Neutrophil (primary cell): Measurements from ENCODE around the gene TTC33.

Experiments
- H3K27ac ChIP-seq: fragments of 200-600 bp; sonication (generic); 2 replicates; pipeline ENCODE4 v1.5.1; 2016; ENCODE audit warnings: mild to moderate bottlenecking, moderate library complexity
- H3K27me3 ChIP-seq: fragments of 200-600 bp; sonication (generic); 2 replicates; pipeline ENCODE4 v1.6.0; 2016; ENCODE audit warnings: mild to moderate bottlenecking
- H3K36me3 ChIP-seq: fragments of 200-600 bp; sonication (generic); 2 replicates; pipeline ENCODE4 v1.5.1; 2017
- H3K4me1 ChIP-seq, 2 experiments: fragments of 200-600 bp in 1 of 2; sonication (generic) in 1 of 2; 1 replicate in 1 of 2; 2 replicates in 1 of 2; pipeline versions ENCODE4 v1.5.1 to v1.6.1; 2013 to 2016; ENCODE audit warnings: low read depth in 1 of 2, low read length in 1 of 2, mild to moderate bottlenecking in 1 of 2, moderate library complexity in 1 of 2; ENCODE audit not compliant: control insufficient read depth in 1 of 2, insufficient read depth in 1 of 2
- H3K4me3 ChIP-seq, 2 experiments: fragments of 200-600 bp in 1 of 2; sonication (generic) in 1 of 2; 1 replicate in 1 of 2; 2 replicates in 1 of 2; pipeline ENCODE4 v1.5.1; 2013 to 2016; ENCODE audit warnings: low read depth in 1 of 2, low read length in 1 of 2, mild to moderate bottlenecking in 1 of 2, moderate library complexity in 1 of 2
- H3K9me3 ChIP-seq: fragments of 200-600 bp; sonication (generic); 2 replicates; pipeline ENCODE4 v1.5.1; 2016
- CTCF ChIP-seq: fragments of 200-600 bp; sonication (generic); IDR thresholded peaks from 2 replicates; pipeline ENCODE4 v1.5.1; 2016; ENCODE audit warnings: antibody characterized with exemption

Gene TTC33

GRCh38 chr5:40634593-40634992 is 121.2 kb downstream of the TTC33 start:
- Histone ChIP-seq H3K36me3 (no peaks in the 10 kb centered on the region), H3K27me3 (no peaks in the 10 kb centered on the region), H3K27ac (no peak overlapping the region), H3K4me1 (peaks cover 3 to 6% of the 10 kb centered on the region in 2 experiments), H3K4me3 (no peak overlapping the region), H3K9me3 (no peaks in the 10 kb centered on the region)
- no peak for TF ChIP-seq CTCF

- Histone ChIP-seq H3K27me3 (no peaks in the 10 kb centered on the region), H3K36me3 (no peaks in the 10 kb centered on the region), H3K4me3 (no peak overlapping the region), H3K27ac (no peak overlapping the region), H3K9me3 (no peaks in the 10 kb centered on the region), H3K4me1 (peaks cover 3 to 8% of the 10 kb centered on the region in 2 experiments)
- no peak for TF ChIP-seq CTCF
Observed at GRCh38 chr5:40634154-40634553, 121.6 kb downstream of the TTC33 start.

DNA sequence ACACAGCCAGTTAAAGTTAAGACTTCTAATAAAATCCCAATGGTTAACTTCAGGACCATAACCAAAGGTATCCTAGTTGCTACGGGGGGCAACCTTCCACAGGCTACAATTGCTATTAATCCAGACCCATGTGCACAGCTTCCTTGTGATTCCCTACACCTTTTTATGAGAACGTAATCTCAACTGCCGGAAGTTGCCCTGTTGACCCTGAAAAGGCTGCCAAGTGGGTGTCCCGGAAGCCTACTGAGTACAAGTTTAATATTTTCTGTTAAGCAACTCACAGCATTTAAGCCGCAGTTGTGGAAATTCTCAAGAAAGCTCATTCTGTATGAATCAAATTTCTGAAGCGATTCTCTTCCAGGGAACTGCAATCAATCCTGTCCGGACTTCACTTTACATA is 124.5 kb downstream of the TTC33 start:
- Histone ChIP-seq H3K4me1 (peaks cover 18 to 27% of the 10 kb centered on the region in 2 experiments), H3K27me3 (no peaks in the 10 kb centered on the region), H3K36me3 (no peaks in the 10 kb centered on the region), H3K4me3 (no peak overlapping the region), H3K27ac (no peak overlapping the region), H3K9me3 (no peaks in the 10 kb centered on the region)
- no peak for TF ChIP-seq CTCF

DNA sequence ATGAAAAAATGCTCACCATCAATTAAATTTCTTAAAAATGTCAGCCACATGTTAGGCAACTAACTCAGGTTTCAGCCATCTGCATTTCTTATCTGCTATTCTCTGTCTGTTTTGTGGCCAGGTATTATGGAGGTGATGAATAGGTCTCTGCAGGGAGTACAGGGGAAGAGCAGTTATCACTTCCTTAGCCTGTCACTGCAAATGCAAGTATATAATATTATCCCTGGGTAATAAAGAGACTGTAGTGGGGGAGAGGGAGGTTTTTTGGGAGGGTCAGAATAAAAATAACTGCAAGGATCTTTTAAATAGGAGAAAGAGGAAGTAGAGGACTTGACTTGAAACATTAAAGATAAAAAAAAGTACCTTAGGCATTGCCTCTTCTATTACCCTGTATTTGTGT is 125.6 kb downstream of the TTC33 start:
- H3K9me3 ChIP-seq, result no peaks in the 10 kb centered on the region
- H3K36me3 ChIP-seq, result no peaks in the 10 kb centered on the region
- H3K27ac ChIP-seq, result no peak overlapping the region
- no peak for TF ChIP-seq CTCF
- no peak overlapping the region for H3K4me3 ChIP-seq
- peaks cover 18 to 27% of the 10 kb centered on the region in 2 experiments for H3K4me1 ChIP-seq
- no peaks in the 10 kb centered on the region for H3K27me3 ChIP-seq

DNA sequence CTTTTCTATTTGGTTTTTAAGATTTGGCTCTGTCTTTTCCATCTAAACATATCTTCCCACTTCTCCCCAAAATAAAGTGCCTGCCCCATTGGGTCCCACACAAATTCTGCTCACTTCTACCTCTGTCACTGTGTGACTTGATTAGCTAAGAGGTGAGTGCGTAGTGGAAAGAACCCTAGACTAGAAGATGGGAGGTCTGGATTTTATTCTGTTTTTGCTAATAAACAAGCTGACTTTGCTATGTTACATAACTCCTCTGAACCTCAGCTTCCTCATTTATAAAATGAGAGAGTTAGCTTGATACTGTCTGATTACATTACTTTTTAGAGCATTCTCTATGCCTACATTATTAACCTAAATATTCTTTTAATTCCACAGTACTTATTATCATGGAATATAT is 127.4 kb downstream of the TTC33 start:
- Histone ChIP-seq H3K36me3 (no peaks in the 10 kb centered on the region), H3K27me3 (no peaks in the 10 kb centered on the region), H3K4me3 (no peak overlapping the region), H3K9me3 (no peaks in the 10 kb centered on the region), H3K27ac (peak overlapping the region; percentile 82), H3K4me1 (peaks cover 18 to 27% of the 10 kb centered on the region in 2 experiments)
- TF ChIP-seq CTCF, result no peak

GRCh38 chr5:40627706-40628105 is 128.1 kb downstream of the TTC33 start:
- no peaks in the 10 kb centered on the region for H3K36me3 ChIP-seq
- H3K9me3 ChIP-seq, result no peaks in the 10 kb centered on the region
- no peak overlapping the region for H3K4me3 ChIP-seq
- no peak for TF ChIP-seq CTCF
- no peaks in the 10 kb centered on the region for H3K27me3 ChIP-seq
- H3K4me1 ChIP-seq, result peaks cover 18 to 27% of the 10 kb centered on the region in 2 experiments
- peak overlapping the region; percentile 82 for H3K27ac ChIP-seq
